ENCODE measurements around the gene PDLIM7. TPM values are rescaled to one million over a fixed set of nuclear protein-coding genes. Genes with fewer than 3 reads are reported as not detected.
A peak's percentile ranks its signal among the peaks of the same experiment; 100 is the strongest.
"Not testable (repeated sequence)": the region's sequence is repeated elsewhere in the genome, so short reads cannot be mapped to it uniquely, and the experiment has no call there.

The PDLIM7 gene
- total RNA-seq, 1 donor = 91.4 TPM

GRCh38 chr5:177538876-177539275, 41.5 kb upstream of the PDLIM7 start:
- no peak for DNase-seq (ENCODE audit: low read depth)
- H3K4me3 ChIP-seq (ENCODE audit: low read depth, low read length) = no peak overlapping the region
- no peak for TF ChIP-seq CTCF (IDR thresholded peaks at IDR 0.05; ENCODE audit: insufficient read depth, low read length)

GRCh38 chr5:177537389-177538361, 40.3 kb upstream of the PDLIM7 start:
- no peak for TF ChIP-seq CTCF (IDR thresholded peaks at IDR 0.05; ENCODE audit: insufficient read depth, low read length)
- no peak overlapping the region for H3K4me3 ChIP-seq (ENCODE audit: low read depth, low read length)

GRCh38 chr5:177536386-177536785, 39.0 kb upstream of the PDLIM7 start:
- TF ChIP-seq CTCF (IDR thresholded peaks at IDR 0.05; ENCODE audit: insufficient read depth, low read length) = no peak
- no peak overlapping the region for H3K4me3 ChIP-seq (ENCODE audit: low read depth, low read length)
- no peak for DNase-seq (ENCODE audit: low read depth)

More at GRCh38 chr5:177537389-177538361, 40.3 kb upstream of the PDLIM7 start:
- peak; percentile 94 for DNase-seq (ENCODE audit: low read depth)

DNA sequence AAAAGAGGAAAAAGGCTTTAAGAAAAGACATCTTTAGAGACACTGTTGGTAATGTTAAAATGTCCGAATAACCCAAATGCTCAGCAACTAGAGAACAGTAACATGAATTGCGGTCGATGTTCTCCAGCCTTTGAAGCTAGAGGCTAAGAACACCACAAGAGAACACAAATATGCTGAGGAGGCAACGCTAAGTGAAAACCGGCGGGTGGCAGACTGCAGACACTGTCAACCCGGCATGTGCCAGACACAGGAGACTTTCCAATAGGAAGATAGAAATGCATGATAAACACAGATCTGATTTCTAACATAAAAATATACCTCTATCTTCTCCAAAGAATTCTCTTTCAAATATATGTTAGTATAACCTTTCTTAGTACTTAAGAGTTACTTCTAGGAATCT, 37.7 kb upstream of the PDLIM7 start:
- no peak overlapping the region for H3K4me3 ChIP-seq (ENCODE audit: low read depth, low read length)

GRCh38 chr5:177534433-177534832, 37.0 kb upstream of the PDLIM7 start:
- DNase-seq (ENCODE audit: low read depth); H3K4me3 ChIP-seq (ENCODE audit: low read depth, low read length): not testable (repeated sequence)

More for the DNA sequence above, 37.7 kb upstream of the PDLIM7 start:
- no peak for DNase-seq (ENCODE audit: low read depth)
- TF ChIP-seq CTCF (IDR thresholded peaks at IDR 0.05; ENCODE audit: insufficient read depth, low read length) = no peak

DNA sequence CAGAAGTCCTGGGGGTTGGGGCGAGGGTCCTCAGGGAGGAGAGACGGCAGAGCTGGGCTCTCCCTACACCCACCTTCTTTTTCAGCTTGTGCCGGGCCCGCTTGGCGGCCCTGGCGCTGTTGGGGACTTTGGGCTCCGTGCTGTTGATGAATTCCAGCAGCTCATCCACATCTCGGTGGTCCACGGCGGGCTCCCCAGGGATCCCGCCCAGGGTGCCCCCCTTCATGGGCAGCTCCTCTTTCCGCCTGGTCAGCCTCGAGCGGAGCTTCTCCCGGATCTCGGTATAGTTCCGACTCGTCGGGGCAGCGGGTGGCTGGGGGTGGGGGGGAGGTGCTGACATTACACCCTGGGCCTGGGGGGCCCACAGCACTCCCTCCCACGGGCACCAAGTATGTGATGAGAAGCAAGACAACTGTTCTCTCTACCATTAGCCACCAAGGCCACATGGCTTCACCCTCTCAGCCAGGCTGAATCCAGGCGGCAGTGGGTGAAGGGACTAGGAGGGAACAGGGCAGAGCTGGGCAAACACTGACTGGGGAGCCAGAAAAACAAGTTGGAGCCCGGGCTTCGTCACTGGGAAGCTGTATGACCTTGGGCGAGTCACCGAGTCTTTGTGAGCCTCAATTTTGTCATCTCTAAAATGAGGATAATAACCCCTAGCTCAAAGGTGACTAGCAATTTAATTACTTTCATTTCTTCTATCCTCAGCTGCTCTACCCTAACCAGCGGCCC, 34.0 kb upstream of the PDLIM7 start:
- no peak overlapping the region for H3K4me3 ChIP-seq (ENCODE audit: low read depth, low read length)
- no peak for TF ChIP-seq CTCF (IDR thresholded peaks at IDR 0.05; ENCODE audit: insufficient read depth, low read length)
- no peak for DNase-seq (ENCODE audit: low read depth)

DNA sequence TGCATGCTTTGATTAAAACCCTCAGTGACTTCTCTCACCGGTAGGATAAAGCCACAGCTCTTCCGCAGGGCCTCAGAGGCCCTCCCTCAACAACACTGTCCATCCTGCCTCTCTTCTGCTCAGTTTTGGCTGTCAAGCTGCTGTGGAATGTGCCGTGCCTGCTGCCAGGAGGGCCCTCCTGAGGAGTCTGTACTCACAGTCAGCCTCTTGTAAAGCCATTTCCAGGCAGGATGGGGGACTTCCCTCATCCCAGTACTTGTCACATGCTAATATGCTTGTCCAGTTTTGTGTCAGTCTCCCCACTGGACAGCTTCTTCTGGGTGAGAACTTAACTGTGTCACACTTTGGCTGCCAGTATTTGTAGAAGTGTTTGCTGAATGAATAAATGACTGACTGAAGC, 33.2 kb upstream of the PDLIM7 start:
- TF ChIP-seq CTCF (IDR thresholded peaks at IDR 0.05; ENCODE audit: insufficient read depth, low read length) = no peak
- H3K4me3 ChIP-seq (ENCODE audit: low read depth, low read length) = no peak overlapping the region
- no peak for DNase-seq (ENCODE audit: low read depth)
